Dermis microvascular lymphatic vessel endothelial cell (primary cell): ENCODE results near the gene ZNF471. TPM values are rescaled to one million over a fixed set of nuclear protein-coding genes. Genes with fewer than 3 reads are reported as not detected.

ENCODE experiments used
- DNase-seq, 2 donors: peaks; one replicate each; pipeline versions ENCODE4 v3.0.0 to v3.0.0-alpha.2; 2010; ENCODE audit warnings: low read depth in 2 of 2
- total RNA-seq: library from RNA; depleted of rRNA; stranded (reverse); fragments of >200 nt; gene quantifications from 2 replicates; pipeline ENCODE4 v1.2.1, GENCODE V29; 2014

The ZNF471 gene
- 0.90 and 1.5 TPM in 2 replicates for total RNA-seq

DNA sequence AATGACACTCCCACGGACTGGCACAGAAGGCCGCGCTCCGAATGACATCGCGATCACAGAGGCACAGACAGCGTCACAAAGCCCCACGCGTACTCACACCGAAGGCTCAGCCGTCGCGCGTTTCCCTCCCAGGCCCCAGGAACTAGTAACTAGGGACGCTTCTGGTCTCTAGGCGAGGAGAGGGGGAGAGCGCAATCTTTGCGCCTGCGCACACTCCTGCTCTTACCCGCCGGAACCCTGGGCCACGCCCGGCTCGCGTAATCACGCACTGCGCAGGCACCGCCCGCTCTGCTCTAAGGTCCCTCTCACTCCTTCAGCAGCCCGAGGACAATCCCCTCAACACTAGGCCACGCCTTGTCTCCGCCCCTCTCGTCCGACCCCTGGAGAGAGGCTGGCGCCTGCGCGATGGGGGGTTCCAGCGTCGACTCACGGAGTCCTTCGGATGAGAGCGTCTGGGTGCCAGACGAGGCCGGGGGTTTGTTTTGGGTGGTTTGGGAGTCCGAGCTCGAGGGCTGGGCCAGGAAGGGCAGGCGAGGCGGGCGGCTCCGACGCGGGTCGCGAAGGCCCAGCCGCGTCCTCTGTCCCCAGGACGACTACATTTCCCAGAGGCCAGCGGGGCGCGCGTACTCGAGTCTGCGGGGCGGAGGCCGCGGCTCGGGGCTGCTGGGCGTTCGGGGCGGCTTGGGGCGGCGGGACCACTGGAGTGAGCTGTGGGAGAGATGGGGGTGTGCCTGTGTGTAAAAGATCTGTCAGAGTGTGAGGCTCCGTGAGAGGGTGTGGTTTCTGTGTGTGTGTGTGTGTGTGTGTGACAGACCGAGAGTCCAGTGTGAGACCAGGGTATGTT lies at the start of gene ZNF471:
TSS of gene ZNF471 (plus strand) at position 410 of the 844 bp plus-strand sequence. CDS start 3,717 bp downstream, outside the sequence.
- DNase-seq = peak; percentile 96 to 99

DNA sequence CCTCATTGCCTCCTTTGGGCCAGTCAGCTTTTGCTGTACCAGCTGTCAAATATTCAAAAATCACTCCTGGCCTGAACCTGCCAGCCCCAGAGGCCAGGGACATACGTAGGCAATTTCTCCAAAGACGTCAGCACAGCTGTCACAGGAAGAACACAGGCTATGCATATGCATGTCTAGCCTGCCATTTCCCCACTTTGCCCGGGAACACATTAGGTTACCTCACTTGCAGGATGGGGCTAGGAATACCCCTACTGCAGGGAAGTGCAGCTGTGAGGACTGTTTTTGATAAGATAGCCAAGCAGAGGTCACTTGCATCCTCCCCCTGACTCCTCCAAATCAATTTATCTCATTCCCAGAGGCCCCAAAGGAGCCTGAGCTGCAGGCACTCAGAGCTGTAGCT lies 33.3 kb upstream of the ZNF471 start:
- DNase-seq = no peak

- no peak for DNase-seq
Observed at GRCh38 chr19:56476093-56476492, 31.6 kb upstream of the ZNF471 start.

DNA sequence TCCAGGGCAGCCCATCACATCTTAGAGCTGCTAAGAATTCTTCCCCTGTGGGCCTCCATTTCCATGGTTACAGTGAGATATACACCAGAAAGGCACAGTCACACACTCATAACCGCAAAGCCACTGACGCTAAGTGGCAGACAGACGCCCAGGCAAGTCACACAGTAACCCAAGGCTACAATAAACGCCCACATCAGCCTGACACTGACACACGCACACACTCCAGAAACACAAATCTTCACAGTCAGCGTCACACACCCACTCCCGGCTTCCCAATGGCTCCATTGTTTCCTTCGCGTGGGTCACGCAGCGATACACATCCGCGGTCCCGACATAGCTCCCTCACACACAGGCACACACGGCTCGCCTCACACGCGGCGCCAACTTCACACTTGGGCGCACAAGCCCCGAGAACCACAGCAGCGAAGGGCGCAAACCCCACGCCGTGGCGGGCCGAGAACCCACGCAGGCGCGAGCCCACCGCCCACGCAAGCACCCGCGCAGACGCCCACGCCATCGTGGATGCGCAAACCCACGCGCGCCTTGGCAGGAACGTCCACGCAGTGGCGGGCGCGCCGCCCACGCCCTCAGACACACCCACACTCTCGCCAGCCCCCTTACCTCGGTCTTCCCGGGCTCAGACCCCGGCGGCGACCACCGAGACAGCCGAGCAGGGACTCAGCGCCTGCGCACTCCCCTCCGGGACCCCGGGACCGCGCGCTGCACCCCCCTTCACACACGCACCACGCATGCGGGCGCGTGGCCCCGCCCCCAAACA lies 30.8 kb upstream of the ZNF471 start, which contains the start of gene ZNF667:
TSS of gene ZNF667 (minus strand) at position 695 of the 778 bp plus-strand sequence. CDS start 14,975 bp downstream, outside the sequence.
- DNase-seq = peak in 1 of 2 donors; percentile 3

DNA sequence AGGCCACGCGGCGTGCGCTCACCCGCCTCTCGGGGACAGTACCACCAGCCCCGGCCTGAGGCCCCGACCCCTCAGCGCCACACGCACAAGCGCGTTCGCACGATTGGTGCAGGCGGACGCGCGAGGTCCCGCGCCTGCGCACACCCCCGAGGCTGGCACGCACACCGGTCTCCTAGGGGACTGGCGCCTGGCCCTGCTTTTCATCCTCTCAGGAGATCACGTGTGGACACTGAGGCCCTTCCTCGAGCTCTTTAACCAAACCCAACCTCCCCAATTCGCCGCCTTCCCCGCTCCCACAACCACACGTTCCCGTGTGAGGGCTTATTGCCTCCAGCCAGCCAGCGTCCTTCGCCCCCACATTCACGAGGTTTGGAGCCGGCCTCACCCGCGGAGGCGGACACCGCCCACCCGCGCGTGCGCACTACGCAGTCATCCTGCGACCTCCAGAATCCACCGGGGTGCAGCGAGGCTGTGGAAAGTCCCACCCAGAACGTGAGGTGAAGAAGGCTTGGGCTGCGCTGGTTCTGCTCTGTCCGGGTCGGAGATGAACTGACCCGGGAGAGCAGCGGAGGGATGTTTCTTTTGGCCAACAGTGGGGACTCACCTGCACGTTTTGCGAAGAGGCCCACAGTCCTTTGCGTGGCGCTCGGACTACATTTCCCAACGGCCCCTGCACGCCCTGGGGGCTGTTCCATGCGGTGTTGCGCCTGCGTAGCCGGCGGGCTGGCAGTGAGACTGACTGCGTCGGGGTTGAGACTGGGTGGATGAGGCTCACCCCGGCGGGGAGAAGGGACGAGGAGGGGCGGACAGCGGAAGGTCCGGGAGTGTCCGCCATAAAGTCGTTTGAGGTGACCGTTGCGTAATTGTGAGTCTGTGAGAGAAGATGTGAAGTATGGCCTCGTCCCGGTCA lies 30.0 kb upstream of the ZNF471 start:
- DNase-seq = peak; percentile 62 to 76

- no peak for DNase-seq
Observed at GRCh38 chr19:56491399-56491798, 16.3 kb upstream of the ZNF471 start.

- no peak for DNase-seq
Observed at GRCh38 chr19:56504581-56504980, 3.1 kb upstream of the ZNF471 start.

- no peak for DNase-seq
Observed at GRCh38 chr19:56508290-56508778, 679 bp downstream of the ZNF471 start.

DNA sequence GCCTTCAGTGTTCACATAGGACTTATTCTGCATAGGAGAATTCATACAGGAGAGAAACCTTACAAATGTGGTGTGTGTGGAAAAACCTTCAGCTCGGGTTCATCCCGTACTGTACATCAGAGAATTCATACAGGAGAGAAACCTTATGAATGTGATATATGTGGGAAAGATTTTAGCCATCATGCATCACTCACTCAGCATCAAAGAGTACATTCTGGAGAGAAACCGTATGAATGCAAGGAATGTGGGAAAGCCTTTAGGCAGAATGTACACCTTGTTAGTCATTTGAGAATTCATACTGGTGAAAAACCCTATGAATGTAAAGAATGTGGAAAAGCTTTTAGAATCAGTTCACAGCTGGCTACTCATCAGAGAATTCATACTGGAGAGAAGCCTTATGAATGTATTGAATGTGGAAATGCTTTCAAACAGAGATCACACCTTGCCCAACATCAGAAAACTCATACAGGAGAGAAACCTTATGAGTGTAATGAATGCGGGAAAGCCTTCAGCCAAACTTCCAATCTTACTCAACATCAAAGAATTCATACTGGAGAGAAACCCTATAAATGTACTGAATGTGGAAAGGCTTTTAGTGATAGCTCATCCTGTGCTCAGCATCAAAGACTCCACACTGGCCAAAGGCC lies 17.7 kb downstream of the ZNF471 start:
- DNase-seq = no peak

- no peak for DNase-seq
Observed at GRCh38 chr19:56537442-56537841, 29.8 kb downstream of the ZNF471 start.

GRCh38 chr19:56538254-56538760 lies 30.7 kb downstream of the ZNF471 start:
- DNase-seq = peak; percentile 74 to 92

GRCh38 chr19:56538761-56539263 lies 31.2 kb downstream of the ZNF471 start, which contains the start of gene ZFP28:
ZFP28 (plus strand) TSS chr19:56538948; CDS start chr19:56539019, 71 bp downstream.
- DNase-seq = no peak

- DNase-seq = no peak
Observed at GRCh38 chr19:56543776-56544175, 36.1 kb downstream of the ZNF471 start.

DNA sequence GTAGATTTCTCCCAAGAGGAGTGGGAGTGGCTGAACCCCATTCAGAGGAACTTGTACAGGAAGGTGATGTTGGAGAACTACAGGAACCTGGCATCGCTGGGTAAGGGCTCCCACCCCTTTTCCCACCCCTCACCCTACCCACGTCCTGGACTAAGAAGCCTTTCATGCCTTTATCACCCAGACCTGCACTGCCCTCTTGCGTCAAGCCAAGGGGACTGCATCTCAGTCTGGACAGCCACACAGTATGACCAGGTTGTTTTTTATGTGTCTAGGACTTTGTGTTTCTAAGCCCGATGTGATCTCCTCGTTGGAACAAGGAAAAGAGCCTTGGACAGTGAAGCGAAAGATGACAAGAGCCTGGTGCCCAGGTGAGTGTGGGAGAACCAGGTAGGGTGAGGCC lies 39.9 kb downstream of the ZNF471 start:
- no peak for DNase-seq

GRCh38 chr19:56554272-56554869 lies 46.7 kb downstream of the ZNF471 start:
- no peak for DNase-seq

- no peak for DNase-seq
Observed at GRCh38 chr19:56562766-56563165, 55.1 kb downstream of the ZNF471 start.

GRCh38 chr19:56566904-56567273 lies 59.2 kb downstream of the ZNF471 start:
- peak in 1 of 2 donors; percentile 49 for DNase-seq

- DNase-seq = peak; percentile 82 to 93
Observed at GRCh38 chr19:56567274-56568120, 59.8 kb downstream of the ZNF471 start, which contains the start of gene ZNF470. ZNF470 (plus strand) TSS chr19:56567468; CDS start chr19:56570312, 2,844 bp downstream.

DNA sequence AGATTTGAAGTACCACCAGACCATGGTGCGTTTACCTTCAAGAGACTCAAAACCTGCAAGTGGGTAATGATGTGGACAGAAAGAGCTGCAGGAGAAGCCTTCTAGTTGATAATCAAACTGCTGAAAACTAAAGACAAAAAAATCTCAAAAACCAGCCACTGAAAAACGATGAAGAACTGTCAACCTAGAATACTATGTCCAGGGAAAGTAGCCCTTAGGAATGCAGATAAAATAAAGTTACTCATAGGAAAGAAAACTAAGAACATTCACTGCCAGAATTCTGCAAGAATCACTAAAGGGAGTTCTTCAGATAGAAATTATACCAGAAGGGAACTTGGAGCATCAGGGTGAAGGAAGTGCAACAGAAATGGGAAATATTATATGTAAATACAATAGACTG lies 64.9 kb downstream of the ZNF471 start:
- no peak for DNase-seq
